K562 (cell line): ENCODE measurements around the gene SHISA9. TPM values are rescaled to one million over a fixed set of nuclear protein-coding genes. Genes with fewer than 3 reads are reported as not detected.

Experiments used
- ATAC-seq: fragments of 200-7000 bp; cut with Tn5 transposase; 3 replicates; pipeline ENCODE4 v1.9.1; 2020; ENCODE audit warnings: moderate library complexity
- BruUV-seq: library from RNA; stranded (reverse); fragments of 400-500 nt; replicated peaks from 2 replicates; lab custom pipeline; 2021; lab: Mats Ljungman, UMichigan
- CTCF ChIA-PET: fragments of 300-600 bp; formaldehyde crosslinking; extraction: SDS; loops from one replicate; lab custom pipeline; 2021; ENCODE audit warnings: low intra/inter-chr PET ratio; lab: Yijun Ruan, JAX
- POLR2A ChIA-PET: fragments of 300-600, 350-650 bp; sonication (Branson Sonifier 250); formaldehyde crosslinking; extraction: SDS; loops from one replicate; lab custom pipeline; 2021; ENCODE audit warnings: antibody characterized with exemption, inconsistent platforms; lab: Yijun Ruan, JAX
- DNase-seq, 4 experiments: peaks; one replicate each; pipeline versions ENCODE4 v3.0.0 to v3.0.0-alpha.2; 2011 to 2018; ENCODE audit warnings: low spot score in 3 of 4, mixed read lengths in 3 of 4; ENCODE audit errors: extremely low read depth in 1 of 4
- FAIRE-seq: peaks from 2 replicates; lab custom pipeline; 2011; peaks lifted over from hg19 to GRCh38; lab: Jason Lieb, UNC
- H2AFZ ChIP-seq: 2 replicates; pipeline ENCODE4 v1.6.0; 2011; ENCODE audit warnings: low read depth, low read length, control low read depth, inconsistent platforms
- H3K27ac ChIP-seq: fragments of 200-600 bp; 3 replicates; pipeline ENCODE4 v1.8.0; 2011; ENCODE audit warnings: low read depth, mild to moderate bottlenecking, control low read depth, inconsistent platforms, low read length, moderate library complexity, mixed read lengths; ENCODE audit errors: extremely low read depth
- H3K27me3 ChIP-seq, 2 experiments: fragments of 300-600 bp in 1 of 2; 2 replicates in 1 of 2; 3 replicates in 1 of 2; pipeline versions ENCODE4 v1.6.0 to v1.8.0; 2011; ENCODE audit warnings: inconsistent platforms in 2 of 2, low read length in 2 of 2, mild to moderate bottlenecking in 1 of 2, mixed read lengths in 1 of 2, moderate library complexity in 1 of 2; ENCODE audit not compliant: control insufficient read depth in 2 of 2, insufficient read depth in 2 of 2
- H3K36me3 ChIP-seq: fragments of 300-600 bp; 3 replicates; pipeline ENCODE4 v1.8.0; 2011; ENCODE audit warnings: mild to moderate bottlenecking, low read length, inconsistent platforms; ENCODE audit not compliant: control insufficient read depth, insufficient read depth
- H3K4me1 ChIP-seq, 2 experiments: fragments of 200-600 bp in 1 of 2; replicated peaks in 1 of 2; 2 replicates in 1 of 2; 3 replicates in 1 of 2; pipeline versions ENCODE4 v1.5.1 to v1.8.0; 2011; ENCODE audit warnings: inconsistent platforms in 2 of 2, low read length in 2 of 2, mild to moderate bottlenecking in 1 of 2, mixed read lengths in 1 of 2, moderate library complexity in 1 of 2; ENCODE audit not compliant: control insufficient read depth in 2 of 2, insufficient read depth in 2 of 2
- H3K4me2 ChIP-seq: 2 replicates; pipeline ENCODE4 v1.6.1; 2011; ENCODE audit warnings: low read length, control low read depth, inconsistent platforms, mixed read lengths; ENCODE audit not compliant: insufficient read depth
- H3K4me3 ChIP-seq: fragments of 200-600 bp; sonication (generic), shearing (Covaris generic); 2 replicates; pipeline ENCODE4 v1.5.1; 2016; ENCODE audit warnings: control low read depth, inconsistent platforms
- H3K79me2 ChIP-seq: fragments of 200-600 bp; 3 replicates; pipeline ENCODE4 v1.8.0; 2011; ENCODE audit warnings: low read length, inconsistent platforms; ENCODE audit not compliant: control insufficient read depth, insufficient read depth
- H3K9ac ChIP-seq, 2 experiments: 2 replicates each; pipeline versions ENCODE4 v1.6.0 to v1.6.1; 2011; ENCODE audit warnings: low read depth in 2 of 2, low read length in 2 of 2, control low read depth in 1 of 2, inconsistent platforms in 1 of 2, mild to moderate bottlenecking in 1 of 2, mixed read lengths in 1 of 2; ENCODE audit not compliant: insufficient read depth in 1 of 2
- H3K9me1 ChIP-seq: one replicate; pipeline ENCODE4 v1.6.0; 2011; ENCODE audit warnings: inconsistent platforms, mild to moderate bottlenecking, low read length, moderate library complexity; ENCODE audit not compliant: control insufficient read depth, insufficient read depth
- H3K9me3 ChIP-seq: replicated peaks from 2 replicates; pipeline ENCODE4 v1.5.1; 2011; ENCODE audit warnings: low read depth, low read length, inconsistent platforms; ENCODE audit not compliant: control insufficient read depth, insufficient read depth
- H4K20me1 ChIP-seq: replicated peaks from 2 replicates; pipeline ENCODE4 v1.6.1; 2011; ENCODE audit warnings: low read length, inconsistent platforms, mixed read lengths; ENCODE audit not compliant: control insufficient read depth, insufficient read depth
- CUX1 ChIP-seq: fragments of 200-800 bp; sonication (Bioruptor generic); IDR thresholded peaks from 2 replicates; pipeline ENCODE4 v1.6.1; 2016; ENCODE audit warnings: missing genetic modification characterization, missing compliant biosample characterization
- JUN ChIP-seq, 2 experiments: sonication (generic) in 1 of 2; formaldehyde crosslinking in 1 of 2; IDR thresholded peaks; 2 replicates each; pipeline versions ENCODE4 v1.6.1 to v1.8.0; 2012 to 2022; ENCODE audit warnings: borderline replicate concordance in 2 of 2, mild to moderate bottlenecking in 2 of 2, improper control_type of control experiment in 1 of 2, low read depth in 1 of 2, low read length in 1 of 2, missing genetic modification reagents in 1 of 2
- KHSRP ChIP-seq: fragments of 450-650 bp; IDR thresholded peaks from 2 replicates; pipeline ENCODE4 v1.6.1; 2017
- REST ChIP-seq, 2 experiments: fragments of 450-650 bp; formaldehyde crosslinking in 1 of 2; IDR thresholded peaks; 2 replicates each; pipeline versions ENCODE4 v1.4.0 to v1.6.1; 2014 to 2020; ENCODE audit warnings: mild to moderate bottlenecking in 2 of 2, borderline replicate concordance in 1 of 2, low read depth in 1 of 2
- TAF9B ChIP-seq: fragments of 450-650 bp; IDR thresholded peaks from 2 replicates; pipeline ENCODE4 v1.6.1; 2018; ENCODE audit warnings: mild to moderate bottlenecking; ENCODE audit not compliant: partially characterized antibody
- ZNF124 ChIP-seq: sonication (generic); formaldehyde crosslinking; IDR thresholded peaks from 2 replicates; pipeline ENCODE4 v1.8.1; 2022; ENCODE audit warnings: missing genetic modification reagents
- ZNF507 ChIP-seq: conservative IDR thresholded peaks from 2 replicates; pipeline ENCODE4 v1.6.1; 2017; ENCODE audit warnings: missing genetic modification characterization, missing compliant biosample characterization
- WGBS: fragments of 100-300 bp; shearing (Covaris generic); methylation state at CpG from one replicate; pipeline ENCODE4 v1.1.6; 2016; ENCODE audit warnings: low coverage, mixed read lengths; ENCODE audit not compliant: insufficient coverage; ENCODE audit errors: missing lambda C conversion rate; 5-methylcytosine and 5-hydroxymethylcytosine counted together
- in situ Hi-C: fragments of 300-500 bp; cut with MboI; formaldehyde crosslinking; loops from 4 replicates; pipeline ENCODE4 v1.15.0; 2018; ENCODE audit warnings: inconsistent platforms, mixed read lengths
- intact Hi-C: fragments of 100-400 bp; cut with micrococcal nuclease; formaldehyde crosslinking; loops from 2 replicates; pipeline ENCODE4 v1.14.2; 2022
- polyA plus RNA-seq, 8 experiments: library from polyadenylated mRNA; depleted of rRNA in 4 of 8; stranded (reverse) in 5 of 8; unstranded in 3 of 8; fragments of >200 nt; fragmentation: Nextera tagmentation in 2 of 8; fragmentation: Illumina TruSeq in 1 of 8; extraction: Ambion mirVana in 2 of 8; extraction: Trizol in 1 of 8; gene quantifications; 2 replicates each; pipeline versions ENCODE4 v1.2.1 to v1.2.3, GENCODE V29; 2011 to 2014; ENCODE audit warnings: inconsistent platforms in 1 of 8, missing spikeins in 1 of 8
- total RNA-seq, 7 experiments: library from RNA; depleted of rRNA in 6 of 7; stranded (reverse); fragments of >200 nt in 6 of 7; fragmentation: Illumina TruSeq in 2 of 7; extraction: Trizol in 2 of 7; gene quantifications; 2 replicates each; pipeline versions ENCODE4 v1.2.1 to v1.2.3, GENCODE V29; 2011 to 2021; ENCODE audit warnings: low replicate concordance in 1 of 7

Gene SHISA9
- total and polyA plus RNA-seq, 9 of the 15 experiments (the other 6 are each of a cell fraction or from before 2014, with no cell fraction given) = under 0.01 to 0.16 (median 0.01) TPM; not detected in 6

- TF ChIP-seq REST (IDR thresholded peaks at IDR 0.05; ENCODE audit: borderline replicate concordance) = no peak
- no peak for TF ChIP-seq REST (CRISPR knock-in tag; IDR thresholded peaks at IDR 0.05; ENCODE audit: low read depth)
Measured at GRCh38 chr16:12976496-12976895, 75.1 kb downstream of the SHISA9 start (continued).

DNA sequence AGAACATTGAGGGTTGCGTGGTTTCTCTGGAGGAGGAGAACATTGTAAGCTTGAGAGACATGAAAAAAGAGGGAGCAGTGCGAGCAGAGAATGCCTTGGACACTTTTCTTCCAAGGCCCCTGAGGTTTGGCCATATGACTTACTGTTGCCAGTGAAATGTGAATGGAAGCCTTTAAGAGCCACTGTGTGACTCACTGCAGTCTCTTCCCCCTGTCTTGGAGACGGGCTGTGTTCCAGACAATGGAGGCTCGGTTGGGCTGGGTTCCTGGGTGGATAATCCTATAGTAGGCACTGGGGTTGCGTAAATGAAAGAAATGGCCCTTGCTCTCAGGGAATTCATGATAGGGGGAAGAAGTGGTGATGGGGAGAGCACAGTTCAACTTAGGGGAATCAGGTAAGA, 75.5 kb downstream of the SHISA9 start:
- ChIA-PET CTCF (no interaction called here), POLR2A (no interaction called here)
- Histone ChIP-seq H3K4me3 (no peak overlapping the region), H4K20me1 (no peaks in the 10 kb centered on the region), H3K27ac (no peak overlapping the region), H3K4me1 (no peaks in the 10 kb centered on the region), H3K36me3 (no peaks in the 10 kb centered on the region), H3K9me3 (no peaks in the 10 kb centered on the region), H3K4me2 (no peak overlapping the region), H2AFZ (no peak overlapping the region), H3K9ac (no peak overlapping the region), H3K79me2 (no peaks in the 10 kb centered on the region), H3K9me1 (no peaks in the 10 kb centered on the region), H3K27me3 (no peaks in the 10 kb centered on the region)
- no peak for ATAC-seq
- no peak for FAIRE-seq
- WGBS = 0% methylated on average over 4 of the region's 5 CpGs
- intact Hi-C loops (no loop called here), in situ Hi-C loops (no loop called here)
- DNase-seq = no peak
- no TSS peak for BruUV-seq
- TF ChIP-seq ZNF124 = no peak
- TF ChIP-seq ZNF507 (tag) = no peak
- TF ChIP-seq CUX1 (CRISPR knock-in tag) = no peak
- TF ChIP-seq KHSRP = no peak
- no peak for TF ChIP-seq TAF9B
- no peak for TF ChIP-seq JUN (IDR thresholded peaks at IDR 0.05; ENCODE audit: borderline replicate concordance, low read depth, low read length)
- no peak for TF ChIP-seq JUN (CRISPR knock-in tag; IDR thresholded peaks at IDR 0.05; ENCODE audit: borderline replicate concordance)
